Measurements from ENCODE around the gene TRAM2. TPM values are rescaled to one million over a fixed set of nuclear protein-coding genes. Genes with fewer than 3 reads are reported as not detected.

Gene TRAM2
- total and polyA plus RNA-seq, 2 of the 13 experiments (the other 11 are each of a cell fraction or from before 2014, with no cell fraction given) = 49.1 to 72.5 TPM

GRCh38 chr6:52576392-52577021 lies 353 bp downstream of the TRAM2 start (continued):
- TF ChIP-seq BCLAF1 (IDR thresholded peaks at IDR 0.05) (no peak), AGO2 (optimal IDR thresholded peaks at IDR 0.05; ENCODE audit: low read depth, low read length) (peak; percentile 74), FOSL2 (CRISPR knock-in tag; IDR thresholded peaks at IDR 0.05) (peak; percentile 32; the same call in 1 of the 2 replicates), SRY (CRISPR knock-in tag; IDR thresholded peaks at IDR 0.05) (peak; percentile 55; the same call in 1 of the 2 replicates), ZNF784 (CRISPR knock-in tag; IDR thresholded peaks at IDR 0.05; ENCODE audit: borderline replicate concordance) (no peak; the same call in 1 of the 2 replicates), ZNF576 (CRISPR knock-in tag; IDR thresholded peaks at IDR 0.05) (peak; percentile 61; the same call in 1 of the 2 replicates), ZNF781 (CRISPR knock-in tag; IDR thresholded peaks at IDR 0.05; ENCODE audit: borderline replicate concordance, not compliant biosample characterization) (peak; percentile 80), FOXP4 (CRISPR knock-in tag; IDR thresholded peaks at IDR 0.05) (no peak; the same call in 1 of the 2 replicates), CBX1 (IDR thresholded peaks at IDR 0.05; ENCODE audit: low read depth) (no peak), MAFK (conservative IDR thresholded peaks at IDR 0.05 in 1 of 2, IDR thresholded peaks at IDR 0.05 in 1 of 2; ENCODE audit: low read length in 2 of 2) (no peak), ZFP82 (CRISPR knock-in tag; IDR thresholded peaks at IDR 0.05; ENCODE audit: borderline replicate concordance) (0 out of 2 replicates have a peak, but pooled peaks have one; percentile 12), ZNF142 (CRISPR knock-in tag; IDR thresholded peaks at IDR 0.05) (peak; percentile 68; the same call in 1 of the 2 replicates), ZNF280B (CRISPR knock-in tag; IDR thresholded peaks at IDR 0.05; ENCODE audit: borderline replicate concordance) (peak; percentile 80; the same call in 1 of the 2 replicates)

Data from HepG2 (cell line).